Measurements from ENCODE around the gene TSPYL1.

The TSPYL1 gene

GRCh38 chr6:116234689-116235088 is 45.0 kb downstream of the TSPYL1 start:
- no peaks in the 10 kb centered on the region for H3K27me3 ChIP-seq (ENCODE audit: control insufficient read depth, insufficient read depth, low read length)
- no peak overlapping the region for H3K4me3 ChIP-seq (ENCODE audit: low read length)
- H3K9me3 ChIP-seq (replicated peaks; ENCODE audit: low read length) = no peaks in the 10 kb centered on the region
- no peaks in the 10 kb centered on the region for H3K4me1 ChIP-seq (ENCODE audit: control insufficient read depth, insufficient read depth, low read length)
- H3K4me2 ChIP-seq (ENCODE audit: low read length) = no peak overlapping the region
- H3K36me3 ChIP-seq (ENCODE audit: insufficient read depth, low read length) = no peaks in the 10 kb centered on the region
- H3K9ac ChIP-seq (ENCODE audit: low read depth, low read length) = no peak overlapping the region

- Histone ChIP-seq H3K27me3 (ENCODE audit: control insufficient read depth, insufficient read depth, low read length) (no peaks in the 10 kb centered on the region), H3K9me3 (replicated peaks; ENCODE audit: low read length) (no peaks in the 10 kb centered on the region), H3K4me1 (ENCODE audit: control insufficient read depth, insufficient read depth, low read length) (no peaks in the 10 kb centered on the region), H3K36me3 (ENCODE audit: insufficient read depth, low read length) (no peaks in the 10 kb centered on the region), H3K4me2 (ENCODE audit: low read length) (no peak overlapping the region), H3K9ac (ENCODE audit: low read depth, low read length) (no peak overlapping the region), H3K4me3 (ENCODE audit: low read length) (no peak overlapping the region)
Observed at GRCh38 chr6:116229287-116229913, 50.3 kb downstream of the TSPYL1 start.

All from skeletal muscle satellite cell (primary cell).